Fibroblast of peridontal ligament (primary cell): ENCODE results near the gene KNCN.

ENCODE experiments used
- DNase-seq: peaks from one replicate; pipeline ENCODE4 v3.0.0-alpha.2; 2010; ENCODE audit errors: extremely low read depth

KNCN gene

GRCh38 chr1:46569116-46569515, 17.7 kb upstream of the KNCN start:
- DNase-seq = no peak

GRCh38 chr1:46568461-46568891, 17.0 kb upstream of the KNCN start:
- no peak for DNase-seq

GRCh38 chr1:46563341-46563740, 11.9 kb upstream of the KNCN start:
- no peak for DNase-seq

- no peak for DNase-seq
Measured at GRCh38 chr1:46562498-46562897, 11.1 kb upstream of the KNCN start.

GRCh38 chr1:46558966-46559365, 7.5 kb upstream of the KNCN start:
- DNase-seq = no peak

GRCh38 chr1:46558141-46558963, 6.9 kb upstream of the KNCN start:
- no peak for DNase-seq

- no peak for DNase-seq
Measured at GRCh38 chr1:46557403-46557802, 6.0 kb upstream of the KNCN start.

GRCh38 chr1:46556822-46557221, 5.4 kb upstream of the KNCN start:
- peak; percentile 13 for DNase-seq

- no peak for DNase-seq
Measured at GRCh38 chr1:46555826-46556619, 4.6 kb upstream of the KNCN start.

GRCh38 chr1:46554597-46555381, 3.3 kb upstream of the KNCN start:
- DNase-seq = no peak

GRCh38 chr1:46554236-46554596, 2.8 kb upstream of the KNCN start:
- no peak for DNase-seq

GRCh38 chr1:46553506-46553905, 2.1 kb upstream of the KNCN start:
- no peak for DNase-seq

- no peak for DNase-seq
Measured at GRCh38 chr1:46552357-46553237, 1.1 kb upstream of the KNCN start.

- DNase-seq = no peak
Measured at GRCh38 chr1:46550751-46551231, 656 bp downstream of the KNCN start.

GRCh38 chr1:46549697-46550681, 1.5 kb downstream of the KNCN start:
- peak; percentile 37 for DNase-seq

GRCh38 chr1:46547481-46548383, 3.7 kb downstream of the KNCN start:
- DNase-seq = peak; percentile 70

GRCh38 chr1:46546210-46546609, 5.2 kb downstream of the KNCN start:
- no peak for DNase-seq

GRCh38 chr1:46545784-46546183, 5.7 kb downstream of the KNCN start:
- DNase-seq = no peak
